ENCODE results near the gene PMM2. TPM values are rescaled to one million over a fixed set of nuclear protein-coding genes. Genes with fewer than 3 reads are reported as not detected.

Gene PMM2
- total and polyA plus RNA-seq, 2 experiments from 2014 or later: 28.4 to 31.3 TPM

DNA sequence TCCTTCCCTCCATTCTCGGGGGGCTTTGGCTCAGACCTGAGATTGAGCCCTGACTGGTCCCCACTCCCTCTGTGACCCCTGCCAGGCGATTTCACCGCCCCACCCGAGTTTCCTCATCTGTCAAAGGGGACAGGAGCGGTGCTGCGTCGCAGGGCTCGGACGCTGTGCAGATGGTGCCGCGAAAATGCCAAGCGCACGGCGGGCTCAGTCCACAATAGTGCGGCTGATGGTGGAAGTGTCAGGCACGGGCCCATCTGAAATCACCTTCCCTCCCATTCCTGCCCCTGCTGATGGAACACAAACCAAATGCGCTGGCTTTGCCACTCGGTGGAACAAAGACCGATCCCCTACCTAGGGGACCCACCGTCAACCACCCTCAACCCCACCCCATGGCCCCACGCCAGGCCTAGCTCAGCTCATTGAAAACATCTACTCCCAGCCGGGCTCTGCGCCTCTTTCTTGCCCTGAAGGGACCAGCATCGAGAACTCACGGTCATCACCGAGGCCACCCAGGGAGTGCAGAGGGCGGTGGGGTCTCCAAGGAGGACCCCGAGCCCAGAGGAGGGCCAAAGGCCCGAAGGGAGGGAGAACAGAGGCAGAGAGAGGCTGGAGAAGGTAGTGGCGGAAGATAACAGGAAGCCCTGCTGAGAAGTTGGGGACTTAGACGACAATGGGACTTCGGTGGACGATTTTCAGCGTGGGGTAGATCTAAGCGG, 69.7 kb downstream of the PMM2 start:
- WGBS (ENCODE audit: low lambda C conversion rate, missing lambda C conversion rate): 4% methylated on average over 26 of the region's 35 CpGs
- peaks cover 54% of the 10 kb centered on the region for H3K4me1 ChIP-seq (ENCODE audit: insufficient read depth)
- no peak for TF ChIP-seq EZH2 (IDR thresholded peaks at IDR 0.05; ENCODE audit: borderline replicate concordance)
- DNase-seq (ENCODE audit: low spot score): peak; percentile 54
- H3K36me3 ChIP-seq (replicated peaks; ENCODE audit: insufficient read depth, low read depth): no peaks in the 10 kb centered on the region
- peak overlapping the region; percentile 13 for H2AFZ ChIP-seq
- H3K4me2 ChIP-seq: peak overlapping the region; percentile 87
- no peaks in the 10 kb centered on the region for H3K9me2 ChIP-seq (replicated peaks; ENCODE audit: insufficient read depth)
- peaks cover 32% of the 10 kb centered on the region for H4K20me1 ChIP-seq (ENCODE audit: insufficient read depth, poor library complexity, severe bottlenecking)
- H3K9me3 ChIP-seq (ENCODE audit: low read depth): no peaks in the 10 kb centered on the region
- H3K27me3 ChIP-seq: no peaks in the 10 kb centered on the region
- H3K4me3 ChIP-seq: peak overlapping the region; percentile 100
- H3K79me2 ChIP-seq: peaks cover 62% of the 10 kb centered on the region
- H3K27ac ChIP-seq: peak overlapping the region; percentile 96

- Histone ChIP-seq H3K9me2 (replicated peaks; ENCODE audit: insufficient read depth) (no peaks in the 10 kb centered on the region), H3K36me3 (replicated peaks; ENCODE audit: insufficient read depth, low read depth) (no peaks in the 10 kb centered on the region), H3K27me3 (no peaks in the 10 kb centered on the region), H3K79me2 (peaks cover 56% of the 10 kb centered on the region), H4K20me1 (ENCODE audit: insufficient read depth, poor library complexity, severe bottlenecking) (peaks cover 28% of the 10 kb centered on the region), H3K4me3 (peak overlapping the region; percentile 100), H3K4me1 (ENCODE audit: insufficient read depth) (peaks cover 48% of the 10 kb centered on the region), H3K4me2 (peak overlapping the region; percentile 87), H2AFZ (peak overlapping the region; percentile 91), H3K9me3 (ENCODE audit: low read depth) (no peaks in the 10 kb centered on the region), H3K27ac (peak overlapping the region; percentile 96)
- no peak for TF ChIP-seq EZH2 (IDR thresholded peaks at IDR 0.05; ENCODE audit: borderline replicate concordance)
- no peak for TF ChIP-seq EZH2phosphoT487 (IDR thresholded peaks at IDR 0.05; ENCODE audit: low read depth, severe bottlenecking, unreplicated experiment)
- TF ChIP-seq, protein P1, sequence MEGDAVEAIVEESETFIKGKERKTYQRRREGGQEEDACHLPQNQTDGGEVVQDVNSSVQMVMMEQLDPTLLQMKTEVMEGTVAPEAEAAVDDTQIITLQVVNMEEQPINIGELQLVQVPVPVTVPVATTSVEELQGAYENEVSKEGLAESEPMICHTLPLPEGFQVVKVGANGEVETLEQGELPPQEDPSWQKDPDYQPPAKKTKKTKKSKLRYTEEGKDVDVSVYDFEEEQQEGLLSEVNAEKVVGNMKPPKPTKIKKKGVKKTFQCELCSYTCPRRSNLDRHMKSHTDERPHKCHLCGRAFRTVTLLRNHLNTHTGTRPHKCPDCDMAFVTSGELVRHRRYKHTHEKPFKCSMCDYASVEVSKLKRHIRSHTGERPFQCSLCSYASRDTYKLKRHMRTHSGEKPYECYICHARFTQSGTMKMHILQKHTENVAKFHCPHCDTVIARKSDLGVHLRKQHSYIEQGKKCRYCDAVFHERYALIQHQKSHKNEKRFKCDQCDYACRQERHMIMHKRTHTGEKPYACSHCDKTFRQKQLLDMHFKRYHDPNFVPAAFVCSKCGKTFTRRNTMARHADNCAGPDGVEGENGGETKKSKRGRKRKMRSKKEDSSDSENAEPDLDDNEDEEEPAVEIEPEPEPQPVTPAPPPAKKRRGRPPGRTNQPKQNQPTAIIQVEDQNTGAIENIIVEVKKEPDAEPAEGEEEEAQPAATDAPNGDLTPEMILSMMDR (IDR thresholded peaks at IDR 0.05; ENCODE audit: poor library complexity): no peak
- WGBS (ENCODE audit: low lambda C conversion rate, missing lambda C conversion rate): 0% methylated on average over 14 of the region's 16 CpGs
- DNase-seq (ENCODE audit: low spot score): no peak
These were observed 70.3 kb downstream of the PMM2 start for GRCh38 chr16:8867932-8868415.

DNA sequence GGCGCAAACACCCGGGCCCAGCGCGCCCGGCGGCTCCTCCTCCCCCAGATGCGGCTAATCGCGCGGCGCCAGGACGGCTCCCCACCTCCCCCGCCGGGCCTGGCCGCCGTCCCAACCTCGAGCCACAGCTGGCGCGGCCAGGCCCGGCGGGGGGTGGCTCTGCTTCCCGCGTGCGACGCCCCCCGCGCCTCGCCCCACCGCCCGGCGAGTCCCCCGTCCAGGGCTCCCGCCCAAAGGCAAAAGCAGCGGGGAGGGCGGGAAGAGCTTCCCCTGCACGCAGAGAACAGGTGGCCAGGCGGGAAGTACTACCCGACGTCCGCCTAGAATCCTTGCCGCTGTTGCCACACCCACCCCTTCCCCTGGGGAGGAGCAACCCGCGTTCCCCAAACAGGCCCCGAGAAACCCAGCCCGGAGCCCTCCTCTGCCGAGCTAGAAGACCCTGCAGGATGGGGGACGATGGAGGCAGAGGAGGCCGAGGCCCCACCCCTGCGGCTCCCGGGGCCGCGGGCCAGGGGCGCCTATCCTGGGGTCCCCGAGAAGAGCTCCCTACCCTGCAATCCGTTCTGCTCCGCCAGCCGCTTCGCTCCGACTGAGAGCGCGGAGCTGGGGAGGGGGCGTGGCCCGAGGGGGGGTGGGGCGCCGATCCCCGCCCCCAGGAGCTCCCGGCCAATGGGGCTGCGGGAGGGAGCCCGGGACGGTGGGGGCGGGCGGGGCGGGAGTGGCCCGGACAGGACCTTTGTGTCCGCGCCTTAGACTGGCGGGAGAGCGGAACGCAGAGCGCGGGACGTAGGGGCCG, 71.0 kb downstream of the PMM2 start, which contains the start of gene CARHSP1:
Gene CARHSP1 (minus strand): TSS at position 591 of the 796 bp plus-strand sequence. CDS start 9,678 bp downstream, outside the sequence.
- H3K27ac ChIP-seq: peak within 1 kb of the TSS; percentile 96
- H2AFZ ChIP-seq: peak within 1 kb of the TSS; percentile 91
- H3K4me1 ChIP-seq (ENCODE audit: insufficient read depth): peaks cover 43% of the 10 kb centered on the region
- no peaks in the 10 kb centered on the region for H3K36me3 ChIP-seq (replicated peaks; ENCODE audit: insufficient read depth, low read depth)
- H4K20me1 ChIP-seq (ENCODE audit: insufficient read depth, poor library complexity, severe bottlenecking): peaks cover 24% of the 10 kb centered on the region
- H3K9me2 ChIP-seq (replicated peaks; ENCODE audit: insufficient read depth): no peaks in the 10 kb centered on the region
- H3K4me2 ChIP-seq: peak within 1 kb of the TSS; percentile 87
- peaks cover 51% of the 10 kb centered on the region for H3K79me2 ChIP-seq
- peak within 1 kb of the TSS; percentile 100 for H3K4me3 ChIP-seq
- H3K9me3 ChIP-seq (ENCODE audit: low read depth): no peaks in the 10 kb centered on the region
- TF ChIP-seq, protein P1 (IDR thresholded peaks at IDR 0.05; ENCODE audit: poor library complexity): no peak
- no peak for TF ChIP-seq EZH2phosphoT487 (IDR thresholded peaks at IDR 0.05; ENCODE audit: low read depth, severe bottlenecking, unreplicated experiment)
- TF ChIP-seq EZH2 (IDR thresholded peaks at IDR 0.05; ENCODE audit: borderline replicate concordance): no peak
- DNase-seq (ENCODE audit: low spot score): peak; percentile 96
- 1% methylated on average over 31 of the region's 83 CpGs for WGBS (ENCODE audit: low lambda C conversion rate, missing lambda C conversion rate)
- no peaks in the 10 kb centered on the region for H3K27me3 ChIP-seq

All from hepatocyte (in vitro differentiated cells).